Kidney (tissue), 14 donors: ENCODE measurements around the gene CDK9. TPM values are rescaled to one million over a fixed set of nuclear protein-coding genes. Genes with fewer than 3 reads are reported as not detected.

Experiments used
- DNase-seq, 5 donors: peaks; one replicate each; pipeline ENCODE4 v3.0.0-alpha.2; 2013 to 2020
- FAIRE-seq: peaks from 2 replicates; lab custom pipeline; 2012; peaks lifted over from hg19 to GRCh38; lab: Jason Lieb, UNC
- H3K27ac ChIP-seq, 2 donors: one replicate each; pipeline ENCODE4 v1.7.0; 2013; ENCODE audit warnings: low read depth in 2 of 2, low read length in 2 of 2, inconsistent platforms in 1 of 2
- H3K27me3 ChIP-seq: one replicate; pipeline ENCODE4 v1.7.1; 2013; ENCODE audit warnings: low read length, inconsistent platforms; ENCODE audit not compliant: control insufficient read depth, insufficient read depth
- H3K36me3 ChIP-seq, 3 donors: one replicate each; pipeline versions ENCODE4 v1.7.0 to v1.7.1; 2013; ENCODE audit warnings: low read length in 3 of 3, control low read depth in 1 of 3, inconsistent platforms in 1 of 3; ENCODE audit not compliant: insufficient read depth in 3 of 3, control insufficient read depth in 2 of 3
- H3K4me1 ChIP-seq, 3 donors: one replicate each; pipeline versions ENCODE4 v1.7.0 to v1.7.1; 2013; ENCODE audit warnings: low read length in 3 of 3, inconsistent platforms in 1 of 3, low read depth in 1 of 3; ENCODE audit not compliant: control insufficient read depth in 2 of 3, insufficient read depth in 2 of 3
- H3K4me3 ChIP-seq, 3 donors: one replicate each; pipeline versions ENCODE4 v1.7.0 to v1.8.1; 2013; ENCODE audit warnings: low read length in 3 of 3, control low read depth in 1 of 3, inconsistent platforms in 1 of 3
- H3K9ac ChIP-seq, 3 donors: one replicate each; pipeline versions ENCODE4 v1.7.0 to v1.7.1; 2013; ENCODE audit warnings: low read length in 3 of 3, control low read depth in 1 of 3, inconsistent platforms in 1 of 3
- H3K9me3 ChIP-seq, 3 donors: one replicate each; pipeline versions ENCODE4 v1.7.0 to v1.7.1; 2013; ENCODE audit warnings: low read length in 3 of 3, control low read depth in 1 of 3, inconsistent platforms in 1 of 3; ENCODE audit not compliant: control insufficient read depth in 2 of 3, insufficient read depth in 1 of 3
- CTCF ChIP-seq: IDR thresholded peaks from 3 replicates; pipeline ENCODE4 v1.5.1; 2012; ENCODE audit warnings: mild to moderate bottlenecking, moderate library complexity, borderline replicate concordance; ENCODE audit not compliant: insufficient read depth; ENCODE audit errors: extremely low read depth
- intact Hi-C: fragments of 100-400 bp; cut with DNase I; formaldehyde crosslinking; loops from one replicate; pipeline ENCODE4 v1.11.1; 2022
- polyA plus RNA-seq: library from polyadenylated mRNA; stranded (reverse); fragments of 350-450 nt; fragmentation: Illumina TruSeq; extraction: RNeasy Lipid Tissue Mini Kit (QIAGEN cat#74804); gene quantifications from one replicate; pipeline ENCODE4 v1.2.3, GENCODE V29; 2014; ENCODE audit warnings: low read depth, low replicate concordance; ENCODE audit not compliant: insufficient read depth
- total RNA-seq: library from RNA; stranded (reverse); fragmentation: NEBNext Ultra II Directional; extraction: Animal tissue kit (Norgen Biotek cat#: 25700); gene quantifications from one replicate; pipeline ENCODE4 v1.2.1, GENCODE V29; 2021
- donor health status: control.
- donor health status: control.
- donor health status: control.
- donor health status: control.
- donor health status: control.
- donor health status: DM: yes; HTN: yes; CAD: no.
- donor health status: Normal renal cell carcinoma (clear cell type).

CDK9 gene
- total and polyA plus RNA-seq, 2 donors from 2014 or later = 45.2 to 93.5 TPM

GRCh38 chr9:127751269-127752054 lies 34.4 kb upstream of the CDK9 start:
- intact Hi-C loops = no loop called here
- no peaks in the 10 kb centered on the region for H3K9me3 ChIP-seq
- H3K4me1 ChIP-seq = no peaks in the 10 kb centered on the region
- H3K4me3 ChIP-seq = no peak overlapping the region
- H3K36me3 ChIP-seq = no peaks in the 10 kb centered on the region
- H3K27ac ChIP-seq = no peak overlapping the region
- peaks cover 10% of the 10 kb centered on the region for H3K27me3 ChIP-seq
- DNase-seq (peak in 3 of 5 donors; percentile 62 to 71 (median 66)), FAIRE-seq (no peak)
- no peak overlapping the region for H3K9ac ChIP-seq
- TF ChIP-seq CTCF = no peak

DNA sequence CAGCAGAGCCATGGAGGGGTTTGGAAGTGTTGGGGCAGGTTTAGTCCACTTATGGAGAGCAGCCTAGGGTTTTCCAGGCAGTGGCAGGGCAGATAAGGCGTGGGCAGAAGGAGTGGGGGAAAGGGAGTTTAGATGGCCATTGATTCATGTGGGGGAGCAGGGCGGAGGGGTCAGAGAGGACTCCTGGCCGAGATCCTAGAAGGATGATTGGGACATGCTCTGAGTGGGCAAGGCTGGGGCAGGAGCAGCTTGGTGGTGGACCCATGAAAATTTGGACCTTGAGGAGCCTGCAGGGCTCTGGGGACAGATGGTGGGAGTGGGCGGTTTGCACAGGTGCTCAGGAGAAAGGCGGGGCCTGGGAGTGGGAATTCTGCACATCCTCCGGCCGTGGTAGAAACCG lies 32.7 kb upstream of the CDK9 start:
- TF ChIP-seq CTCF = no peak
- no peaks in the 10 kb centered on the region for H3K4me1 ChIP-seq
- H3K9me3 ChIP-seq = no peaks in the 10 kb centered on the region
- H3K36me3 ChIP-seq = no peaks in the 10 kb centered on the region
- no peak for DNase-seq
- no peak overlapping the region for H3K9ac ChIP-seq
- no peak overlapping the region for H3K4me3 ChIP-seq
- FAIRE-seq = no peak
- H3K27me3 ChIP-seq = peaks cover 10% of the 10 kb centered on the region
- H3K27ac ChIP-seq = no peak overlapping the region
- intact Hi-C loops = no loop called here

GRCh38 chr9:127753622-127754021 lies 32.2 kb upstream of the CDK9 start:
- Histone ChIP-seq H3K9me3 (no peaks in the 10 kb centered on the region), H3K27me3 (peaks cover 10% of the 10 kb centered on the region), H3K4me1 (no peaks in the 10 kb centered on the region), H3K9ac (no peak overlapping the region), H3K36me3 (no peaks in the 10 kb centered on the region), H3K27ac (no peak overlapping the region), H3K4me3 (no peak overlapping the region)
- FAIRE-seq = no peak
- intact Hi-C loops = no loop called here
- no peak for DNase-seq
- TF ChIP-seq CTCF = no peak
